HG03159 (cell line): ENCODE results near the gene CCDC136.
A peak's percentile ranks its signal among the peaks of the same experiment; 100 is the strongest.

Experiments
- ATAC-seq: cut with Tn5 transposase; IDR thresholded peaks from one replicate; pipeline ENCODE4 v1.9.1; 2021; ENCODE audit warnings: mild to moderate bottlenecking, moderate library complexity; ENCODE audit not compliant: unreplicated experiment

The CCDC136 gene

GRCh38 chr7:128859232-128860157, 67.7 kb downstream of the CCDC136 start:
- ATAC-seq, result no peak

GRCh38 chr7:128860158-128861073, 68.6 kb downstream of the CCDC136 start:
- ATAC-seq, result no peak

- no peak for ATAC-seq
These were observed 70.3 kb downstream of the CCDC136 start for GRCh38 chr7:128861957-128862570.

DNA sequence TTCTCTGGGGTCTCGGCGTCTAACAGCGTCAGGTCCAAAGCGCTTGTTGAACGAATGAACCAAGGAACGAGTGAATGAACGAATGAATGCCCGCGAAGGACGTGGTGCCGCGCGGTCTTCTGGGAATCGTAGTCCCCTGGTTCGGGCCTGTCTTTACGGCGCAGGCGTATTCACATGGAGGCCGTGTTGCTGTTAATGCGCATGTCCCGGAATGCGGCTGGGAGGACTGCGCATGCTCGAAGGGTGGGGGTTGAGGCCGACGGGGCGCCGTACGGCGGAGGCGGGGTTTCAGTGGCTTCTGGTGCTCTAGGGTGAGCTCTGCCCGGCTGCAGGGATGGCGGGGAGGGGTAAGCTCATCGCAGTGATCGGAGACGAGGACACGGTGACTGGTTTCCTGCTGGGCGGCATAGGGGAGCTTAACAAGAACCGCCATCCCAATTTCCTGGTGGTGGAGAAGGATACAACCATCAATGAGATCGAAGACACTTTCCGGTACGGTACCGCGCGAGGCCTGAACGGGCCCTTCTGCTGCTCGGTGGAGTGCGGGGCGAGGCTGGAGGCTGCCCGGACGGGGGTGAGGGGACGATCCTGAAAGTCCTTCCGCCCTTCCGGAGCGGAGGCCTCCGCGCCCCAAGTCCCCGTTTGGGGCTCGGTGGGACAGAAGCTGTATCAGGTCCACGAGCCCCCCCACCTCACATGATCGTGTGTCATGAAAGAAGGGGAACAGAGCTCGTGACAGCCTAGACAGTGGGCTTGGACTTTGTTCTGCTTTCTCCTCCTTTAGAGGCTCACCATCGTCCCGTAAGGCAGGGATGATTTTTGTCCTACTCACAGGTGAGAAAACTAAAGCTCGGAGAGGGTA, 71.0 kb downstream of the CCDC136 start, which contains the start of gene ATP6V1F:
Gene ATP6V1F (plus strand): TSS at position 286 of the 862 bp plus-strand sequence. CDS start 49 bp downstream, at position 335.
- peak; percentile 83 for ATAC-seq

DNA sequence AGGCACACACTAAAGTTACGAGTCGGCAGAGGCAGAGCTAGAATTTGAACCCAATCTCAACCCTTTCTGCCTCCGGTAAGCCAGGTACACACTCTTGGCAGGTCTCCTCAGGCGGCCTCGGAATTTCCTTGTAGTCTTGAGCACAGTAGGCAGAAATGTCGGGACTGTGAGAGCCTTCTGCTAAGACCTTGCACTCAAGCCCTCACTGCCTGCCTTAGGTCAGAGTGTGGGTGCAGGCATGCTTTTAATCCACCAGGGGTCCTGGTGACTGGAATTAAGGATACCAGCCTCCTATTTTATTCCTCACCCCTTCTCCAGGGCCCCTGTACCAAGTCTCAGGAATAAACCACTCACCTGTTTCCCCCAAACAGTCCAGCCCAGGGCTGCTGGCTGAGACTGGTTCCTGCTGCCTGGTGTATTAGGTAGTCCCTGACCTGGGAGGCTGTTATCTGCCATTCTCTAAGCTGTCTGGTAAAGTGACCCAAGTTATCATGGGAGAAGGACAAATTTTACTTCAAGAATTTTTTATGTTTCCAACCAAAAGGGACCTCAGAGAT, 71.7 kb downstream of the CCDC136 start:
- ATAC-seq, result peak; percentile 46

DNA sequence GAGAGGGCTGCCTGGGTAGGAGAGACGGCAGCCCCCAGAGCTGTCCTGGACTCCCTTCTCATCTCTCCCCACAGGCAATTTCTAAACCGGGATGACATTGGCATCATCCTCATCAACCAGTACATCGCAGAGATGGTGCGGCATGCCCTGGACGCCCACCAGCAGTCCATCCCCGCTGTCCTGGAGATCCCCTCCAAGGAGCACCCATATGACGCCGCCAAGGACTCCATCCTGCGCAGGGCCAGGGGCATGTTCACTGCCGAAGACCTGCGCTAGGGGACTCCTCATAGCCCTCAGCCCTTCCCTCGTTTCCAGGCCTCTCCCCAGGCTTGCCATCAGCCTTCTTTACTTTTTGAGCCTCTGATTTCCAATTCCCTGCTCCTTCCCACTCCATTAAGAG, 73.5 kb downstream of the CCDC136 start:
- ATAC-seq, result no peak

GRCh38 chr7:128865996-128866877, 74.5 kb downstream of the CCDC136 start:
- ATAC-seq, result no peak

DNA sequence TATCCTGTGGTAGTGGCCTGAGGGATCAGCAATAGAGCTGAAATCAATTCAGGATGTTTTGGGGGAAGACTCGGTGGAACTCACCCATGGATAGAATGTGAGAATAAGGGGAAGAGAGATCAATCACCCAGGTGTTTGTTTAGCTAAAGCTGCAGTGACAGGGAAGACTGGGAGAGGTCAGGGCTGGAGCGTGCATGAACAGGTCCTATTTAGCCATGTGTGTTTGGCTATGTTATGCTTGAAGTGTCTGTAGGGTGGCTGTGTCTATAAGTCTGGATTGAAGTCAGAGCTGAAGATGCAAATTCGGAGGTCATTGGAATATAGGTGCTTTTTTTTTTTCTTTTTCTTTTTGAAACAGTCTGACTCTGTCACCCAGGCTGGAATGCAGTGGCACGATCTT, 75.5 kb downstream of the CCDC136 start:
- no peak for ATAC-seq

- ATAC-seq, result no peak
These were observed 76.3 kb downstream of the CCDC136 start for GRCh38 chr7:128867842-128868623.

GRCh38 chr7:128868624-128869137, 76.9 kb downstream of the CCDC136 start:
- no peak for ATAC-seq

DNA sequence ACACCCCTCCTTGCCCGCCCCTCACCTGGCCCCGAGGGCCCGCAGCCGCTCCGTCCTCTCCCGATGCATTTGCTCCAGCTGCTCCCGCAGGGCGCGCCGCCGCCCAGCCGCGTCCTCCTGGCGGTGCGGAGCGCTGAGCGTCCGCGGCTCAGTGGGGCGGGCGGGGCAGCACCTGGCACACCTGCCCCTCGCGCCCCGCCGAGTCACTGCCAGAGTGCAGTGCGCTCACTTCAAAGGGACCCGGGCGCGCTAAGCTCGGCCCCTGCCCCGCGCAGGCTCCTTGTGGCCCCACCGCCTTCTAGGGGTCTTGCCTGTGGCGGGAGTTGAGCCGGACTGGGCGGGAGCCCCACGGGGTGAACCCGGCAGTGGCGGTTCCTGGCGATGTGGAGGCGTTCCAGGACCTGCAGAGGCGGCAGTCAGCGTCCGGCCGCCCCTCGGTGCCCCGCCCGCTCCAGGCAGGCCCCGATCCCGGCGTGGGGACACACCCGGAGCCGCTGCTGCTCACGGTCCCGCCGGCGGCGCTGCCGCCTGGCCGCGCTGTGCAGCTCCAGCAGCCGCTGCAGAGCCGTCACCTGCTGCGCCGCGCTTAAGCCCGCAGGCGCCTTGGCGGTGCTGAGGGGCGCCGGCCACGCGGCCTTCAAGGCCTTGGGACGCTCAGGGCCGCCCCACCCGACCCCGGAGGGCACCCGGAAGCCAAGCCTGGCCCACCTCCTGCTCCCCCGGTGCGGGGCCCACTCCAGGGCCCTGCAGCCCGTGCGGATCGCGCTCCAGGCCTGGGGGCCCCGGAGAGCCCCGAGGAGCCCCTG, 77.6 kb downstream of the CCDC136 start:
- ATAC-seq, result peak; percentile 81

GRCh38 chr7:128869944-128870285, 78.1 kb downstream of the CCDC136 start:
- peak; percentile 10 for ATAC-seq

GRCh38 chr7:128871050-128871449, 79.3 kb downstream of the CCDC136 start:
- no peak for ATAC-seq
